ENCODE results near the gene GNA12. TPM values are rescaled to one million over a fixed set of nuclear protein-coding genes. Genes with fewer than 3 reads are reported as not detected.

GNA12 gene
- total RNA-seq, 3 donors from 2014 or later: 21.7 to 57.7 (median 25.7) TPM

DNA sequence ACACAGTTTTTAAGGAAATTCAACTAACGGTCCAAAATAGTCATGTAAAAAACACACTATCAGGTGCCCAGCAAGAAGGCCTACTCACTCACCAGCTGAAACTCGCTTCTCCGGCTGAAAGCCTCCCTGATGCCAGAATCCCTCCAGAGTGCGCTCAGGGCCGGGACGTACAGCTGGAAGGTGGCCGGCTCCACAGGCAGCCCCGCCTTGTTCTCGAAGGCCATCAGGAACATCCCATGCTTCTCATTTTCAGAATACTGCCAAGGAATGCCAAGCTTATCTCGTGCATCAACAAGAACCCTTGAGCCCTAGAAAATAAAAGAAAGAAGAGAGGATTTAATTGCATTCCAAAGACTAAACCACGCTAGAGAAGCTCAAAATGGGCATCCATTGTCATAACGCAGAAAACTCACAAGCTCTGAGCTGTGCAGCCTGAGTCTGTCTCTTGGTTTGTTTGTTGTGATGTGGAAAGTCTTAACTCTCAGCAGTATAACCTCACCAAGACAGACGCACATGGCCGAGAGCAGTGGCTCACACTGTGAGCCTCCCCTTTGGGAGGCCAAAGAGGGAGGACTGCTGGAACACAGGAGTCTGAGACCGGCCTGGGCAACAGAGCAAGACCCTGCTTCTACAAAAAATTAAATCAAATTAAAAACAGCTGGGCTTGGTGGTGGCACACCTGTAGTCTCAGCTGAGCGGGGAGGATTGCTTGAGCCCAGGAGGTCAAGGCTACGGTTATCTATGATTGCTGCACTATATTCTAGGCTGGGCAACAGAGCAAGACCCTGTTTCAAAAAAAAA, 49.1 kb downstream of the GNA12 start:
- H3K4me3 ChIP-seq: no peak overlapping the region
- intact Hi-C loops (cut with DNase I, micrococcal nuclease): no loop called here
- no peaks in the 10 kb centered on the region for H3K4me1 ChIP-seq (ENCODE audit: low read depth)
- DNase-seq (no peak), ATAC-seq (no peak)
- no peaks in the 10 kb centered on the region for H3K36me3 ChIP-seq (ENCODE audit: low read depth)
- TF ChIP-seq, protein P1, sequence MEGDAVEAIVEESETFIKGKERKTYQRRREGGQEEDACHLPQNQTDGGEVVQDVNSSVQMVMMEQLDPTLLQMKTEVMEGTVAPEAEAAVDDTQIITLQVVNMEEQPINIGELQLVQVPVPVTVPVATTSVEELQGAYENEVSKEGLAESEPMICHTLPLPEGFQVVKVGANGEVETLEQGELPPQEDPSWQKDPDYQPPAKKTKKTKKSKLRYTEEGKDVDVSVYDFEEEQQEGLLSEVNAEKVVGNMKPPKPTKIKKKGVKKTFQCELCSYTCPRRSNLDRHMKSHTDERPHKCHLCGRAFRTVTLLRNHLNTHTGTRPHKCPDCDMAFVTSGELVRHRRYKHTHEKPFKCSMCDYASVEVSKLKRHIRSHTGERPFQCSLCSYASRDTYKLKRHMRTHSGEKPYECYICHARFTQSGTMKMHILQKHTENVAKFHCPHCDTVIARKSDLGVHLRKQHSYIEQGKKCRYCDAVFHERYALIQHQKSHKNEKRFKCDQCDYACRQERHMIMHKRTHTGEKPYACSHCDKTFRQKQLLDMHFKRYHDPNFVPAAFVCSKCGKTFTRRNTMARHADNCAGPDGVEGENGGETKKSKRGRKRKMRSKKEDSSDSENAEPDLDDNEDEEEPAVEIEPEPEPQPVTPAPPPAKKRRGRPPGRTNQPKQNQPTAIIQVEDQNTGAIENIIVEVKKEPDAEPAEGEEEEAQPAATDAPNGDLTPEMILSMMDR (IDR thresholded peaks at IDR 0.05): no peak
- no peaks in the 10 kb centered on the region for H3K9me3 ChIP-seq

DNA sequence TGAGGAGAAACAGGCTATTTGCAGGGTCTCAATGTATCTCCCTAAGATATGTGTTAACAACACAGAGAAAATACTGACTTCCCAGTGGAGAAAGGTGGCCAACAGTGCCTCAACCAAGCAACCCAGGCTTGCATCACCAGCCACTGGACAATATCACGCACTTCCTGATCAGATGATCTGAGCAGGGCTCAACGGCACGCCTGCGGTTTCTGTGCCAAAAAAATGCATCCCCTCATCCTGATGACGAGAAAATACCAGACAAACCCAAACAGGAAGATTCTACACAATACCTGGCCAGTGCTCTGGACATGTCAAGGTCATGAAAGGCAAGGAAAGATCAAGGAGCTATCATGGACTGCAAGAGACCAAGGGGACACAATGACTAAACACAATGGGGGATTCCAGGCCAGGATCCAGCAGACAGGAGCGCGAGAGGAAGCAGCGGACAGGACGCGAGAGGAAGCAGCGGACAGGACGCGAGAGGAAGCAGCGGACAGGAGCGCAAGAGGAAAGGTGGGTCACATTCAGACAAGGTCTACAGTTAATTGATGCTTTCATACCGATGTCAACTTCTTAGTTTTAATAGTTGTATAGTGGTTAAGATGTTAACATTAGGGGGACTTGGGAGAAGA, 51.1 kb downstream of the GNA12 start:
- no peak for DNase-seq
- TF ChIP-seq, protein P1 (IDR thresholded peaks at IDR 0.05): no peak
- H3K4me3 ChIP-seq: no peak overlapping the region
- H3K4me1 ChIP-seq (ENCODE audit: low read depth): no peaks in the 10 kb centered on the region
- intact Hi-C loops (cut with DNase I, micrococcal nuclease): no loop called here
- H3K36me3 ChIP-seq (ENCODE audit: low read depth): no peaks in the 10 kb centered on the region
- no peak for ATAC-seq
- H3K9me3 ChIP-seq: no peaks in the 10 kb centered on the region

DNA sequence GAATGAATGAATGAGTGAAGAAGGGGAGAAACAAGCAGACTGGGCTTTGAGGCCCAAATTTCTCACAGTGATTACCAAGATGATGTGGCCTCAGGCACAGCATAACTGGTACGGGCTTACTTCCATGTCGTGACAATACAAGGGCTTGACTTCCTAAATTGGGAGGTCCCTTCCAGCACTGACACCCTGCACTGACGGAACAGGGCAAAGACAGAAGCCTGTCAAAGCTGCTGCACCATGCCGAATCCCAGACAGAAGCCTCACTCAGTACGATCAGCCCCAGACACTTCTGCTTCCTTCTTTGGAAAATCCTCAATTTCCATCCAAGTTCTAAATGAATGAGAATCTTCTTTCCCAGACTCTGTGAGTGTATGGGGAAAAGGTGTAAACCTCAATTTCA, 51.9 kb downstream of the GNA12 start:
- H3K9me3 ChIP-seq: no peaks in the 10 kb centered on the region
- DNase-seq (no peak), ATAC-seq (no peak)
- no peaks in the 10 kb centered on the region for H3K4me1 ChIP-seq (ENCODE audit: low read depth)
- intact Hi-C loops (cut with DNase I, micrococcal nuclease): no loop called here
- TF ChIP-seq, protein P1 (IDR thresholded peaks at IDR 0.05): no peak
- H3K4me3 ChIP-seq: no peak overlapping the region
- no peaks in the 10 kb centered on the region for H3K36me3 ChIP-seq (ENCODE audit: low read depth)

DNA sequence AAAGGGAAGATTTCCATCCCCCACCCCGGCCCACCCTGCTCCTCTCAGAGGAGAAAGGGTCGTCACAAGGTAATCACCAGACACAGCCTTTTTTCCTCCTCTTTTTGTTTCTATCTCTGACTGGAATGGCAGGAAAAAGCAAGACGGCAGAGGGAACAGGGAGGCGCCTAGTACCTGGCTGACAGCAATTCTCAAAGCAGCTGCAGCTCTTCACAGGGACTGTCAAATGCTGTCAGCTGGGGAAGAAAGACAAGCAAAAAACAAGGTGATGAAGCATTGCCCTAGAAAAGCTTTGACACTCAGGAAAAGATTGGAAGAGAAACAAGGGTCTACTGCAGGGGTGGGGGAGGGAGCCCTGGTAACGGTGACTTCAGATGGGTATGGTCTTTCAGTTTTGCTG, 52.7 kb downstream of the GNA12 start:
- no peaks in the 10 kb centered on the region for H3K9me3 ChIP-seq
- H3K36me3 ChIP-seq (ENCODE audit: low read depth): no peaks in the 10 kb centered on the region
- TF ChIP-seq, protein P1 (IDR thresholded peaks at IDR 0.05): no peak
- ATAC-seq (no peak), DNase-seq (no peak)
- no peak overlapping the region for H3K4me3 ChIP-seq
- intact Hi-C loops (cut with DNase I, micrococcal nuclease): no loop called here
- H3K4me1 ChIP-seq (ENCODE audit: low read depth): no peaks in the 10 kb centered on the region

DNA sequence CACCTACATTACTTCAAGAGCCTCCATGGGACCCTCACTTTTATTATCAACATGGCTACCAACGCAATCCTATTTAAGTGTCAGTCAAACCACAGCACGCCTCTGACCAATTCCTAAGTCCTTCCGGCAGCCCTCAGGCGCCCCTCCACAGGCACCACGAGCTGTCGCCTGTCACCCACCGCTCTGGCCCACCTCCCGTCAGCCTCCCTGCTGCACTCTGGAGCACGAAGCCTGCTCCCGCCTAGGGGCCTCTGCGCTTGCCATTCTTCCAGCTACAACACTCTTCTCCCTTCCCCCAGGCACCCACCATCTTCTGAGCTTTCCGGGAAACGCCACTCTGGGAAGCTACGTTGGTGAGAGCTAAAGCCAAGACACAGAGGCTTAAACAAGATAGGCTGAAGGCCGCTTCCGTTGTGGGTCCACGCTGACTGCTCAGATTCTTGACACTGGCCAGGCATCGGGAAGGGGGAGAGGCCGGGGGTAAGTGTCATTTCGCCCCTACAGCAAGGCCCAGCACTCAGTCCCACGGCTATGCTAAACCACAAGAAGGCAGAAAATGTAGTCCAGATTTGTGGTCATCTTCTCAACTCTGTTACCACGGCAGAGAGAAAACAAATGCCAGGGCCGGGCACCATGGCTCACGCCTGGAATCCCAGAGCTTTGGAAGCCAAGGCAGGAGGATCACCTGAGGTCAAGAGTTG, 56.7 kb downstream of the GNA12 start:
- intact Hi-C loops (cut with DNase I, micrococcal nuclease): no loop called here
- TF ChIP-seq, protein P1 (IDR thresholded peaks at IDR 0.05): no peak
- ATAC-seq (no peak), DNase-seq (no peak)
- Histone ChIP-seq H3K9me3 (no peaks in the 10 kb centered on the region), H3K4me3 (no peak overlapping the region), H3K4me1 (ENCODE audit: low read depth) (no peaks in the 10 kb centered on the region), H3K36me3 (ENCODE audit: low read depth) (no peaks in the 10 kb centered on the region)
